ENCODE results near the gene CEP128.

GRCh38 chr14:80565001-80565400 is 376.5 kb downstream of the CEP128 start:
- TF ChIP-seq POLR2AphosphoS5 (IDR thresholded peaks at IDR 0.05; ENCODE audit: borderline replicate concordance, low read depth, low read length) (no peak), EZH2 (IDR thresholded peaks at IDR 0.05) (no peak), FOXP2 (optimal IDR thresholded peaks at IDR 0.05; ENCODE audit: control extremely low read depth, extremely low read length, insufficient read depth) (no peak)
